Activated CD4-positive, alpha-beta T cell treated with anti-CD3 and anti-CD28 coated beads, Interleukin-2, Interleukin-4, amounts not matched to agents 100 ng/mL and 50 ng/mL, durations not matched to agents 16 hours and 8 hours (primary cell): ENCODE data around the gene GPAM.
"Not testable (repeated sequence)": the region's sequence is repeated elsewhere in the genome, so short reads cannot be mapped to it uniquely, and the experiment has no call there.

Source experiments
- DNase-seq: peaks from one replicate; pipeline ENCODE4 v3.0.0-alpha.2; 2020; ENCODE audit warnings: low spot score

Gene GPAM

DNA sequence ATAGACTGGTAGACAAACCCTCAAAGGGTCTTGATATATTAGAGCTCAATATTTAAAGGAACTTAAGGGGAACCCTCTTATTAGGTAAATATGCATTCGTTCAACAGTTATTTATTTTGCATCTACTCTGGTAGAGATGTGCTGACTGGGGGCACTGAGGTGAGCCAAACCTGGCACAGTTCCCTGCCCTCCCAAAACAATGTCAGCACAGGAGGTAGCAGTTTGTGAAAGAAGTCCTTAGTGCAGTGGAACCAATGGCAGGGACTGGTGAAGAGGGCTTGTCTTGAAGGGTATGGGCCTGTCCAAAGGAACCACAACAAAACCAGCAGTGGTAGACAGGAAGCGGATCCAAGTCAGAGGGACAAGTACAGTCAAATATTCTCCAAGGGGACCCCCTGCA lies 32.6 kb upstream of the GPAM start:
- DNase-seq, result no peak

DNA sequence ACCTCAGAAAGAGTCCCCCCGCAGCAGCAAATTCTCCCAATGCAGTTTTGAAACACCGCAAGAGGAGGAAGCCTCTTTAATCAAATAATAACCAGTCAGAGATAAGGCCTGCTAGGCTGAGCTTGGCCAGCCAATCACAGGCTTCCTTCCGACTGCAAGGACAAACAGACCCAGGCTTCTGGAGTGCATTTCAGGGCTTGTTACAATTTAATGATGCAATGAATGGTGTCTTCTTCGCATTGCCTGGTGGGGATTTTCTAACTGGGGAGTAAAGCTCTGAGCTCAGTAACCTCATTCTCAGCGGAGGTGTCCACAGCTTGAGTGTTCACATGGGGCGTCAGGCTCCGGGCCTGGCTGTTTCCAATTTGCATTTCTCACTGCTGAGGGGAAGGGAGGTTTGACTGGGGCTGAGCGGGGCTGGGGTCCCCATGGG lies 31.8 kb upstream of the GPAM start:
- DNase-seq, result no peak

- no peak for DNase-seq
These were observed 30.8 kb upstream of the GPAM start for GRCh38 chr10:112214298-112214926.

GRCh38 chr10:112213836-112214235 lies 30.3 kb upstream of the GPAM start:
- no peak for DNase-seq

- no peak for DNase-seq
These were observed 29.7 kb upstream of the GPAM start for GRCh38 chr10:112213098-112213823.

- DNase-seq, result no peak
These were observed 27.1 kb upstream of the GPAM start for GRCh38 chr10:112210666-112211065.

- no peak for DNase-seq
These were observed 26.1 kb upstream of the GPAM start for GRCh38 chr10:112209684-112210131.

DNA sequence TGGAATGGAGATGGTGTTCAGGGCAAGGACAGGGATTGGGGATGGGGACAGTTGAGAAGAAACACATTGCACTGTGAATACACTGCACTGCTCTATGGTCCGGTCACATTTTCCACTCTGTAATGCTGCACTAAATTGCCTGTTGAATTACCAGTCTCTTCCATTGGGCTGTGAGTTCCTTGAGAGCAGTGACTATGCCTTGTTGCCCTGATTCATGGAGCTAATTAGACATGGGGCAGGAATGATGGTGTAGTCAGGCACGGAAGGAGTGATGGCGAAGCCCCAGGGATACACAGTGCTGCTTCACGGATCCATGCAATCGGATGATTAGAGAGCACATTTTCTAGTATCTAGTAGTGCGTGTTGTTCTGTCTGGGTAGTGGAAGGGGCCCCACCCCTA lies 25.4 kb upstream of the GPAM start:
- no peak for DNase-seq

DNA sequence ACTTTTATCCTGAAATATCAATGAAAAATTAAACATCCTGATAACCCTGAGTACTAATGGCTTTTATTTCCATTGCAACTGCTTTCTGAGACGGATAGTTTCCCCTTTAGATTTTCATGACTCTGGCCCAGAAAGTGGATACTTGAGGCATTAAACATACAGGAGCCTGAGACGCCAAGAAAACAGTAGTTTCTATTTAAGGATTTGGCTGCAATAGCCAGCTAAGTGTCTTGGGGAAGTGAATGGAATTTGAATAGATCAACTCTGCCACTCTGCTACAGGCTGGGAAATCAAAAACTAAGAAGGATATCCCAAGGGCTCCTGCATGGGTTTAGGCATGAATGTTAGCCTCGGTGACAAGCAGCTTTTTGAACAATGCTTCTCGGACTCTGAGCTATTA lies 24.7 kb upstream of the GPAM start:
- no peak for DNase-seq

GRCh38 chr10:112203328-112204076 lies 19.9 kb upstream of the GPAM start:
- no peak for DNase-seq

DNA sequence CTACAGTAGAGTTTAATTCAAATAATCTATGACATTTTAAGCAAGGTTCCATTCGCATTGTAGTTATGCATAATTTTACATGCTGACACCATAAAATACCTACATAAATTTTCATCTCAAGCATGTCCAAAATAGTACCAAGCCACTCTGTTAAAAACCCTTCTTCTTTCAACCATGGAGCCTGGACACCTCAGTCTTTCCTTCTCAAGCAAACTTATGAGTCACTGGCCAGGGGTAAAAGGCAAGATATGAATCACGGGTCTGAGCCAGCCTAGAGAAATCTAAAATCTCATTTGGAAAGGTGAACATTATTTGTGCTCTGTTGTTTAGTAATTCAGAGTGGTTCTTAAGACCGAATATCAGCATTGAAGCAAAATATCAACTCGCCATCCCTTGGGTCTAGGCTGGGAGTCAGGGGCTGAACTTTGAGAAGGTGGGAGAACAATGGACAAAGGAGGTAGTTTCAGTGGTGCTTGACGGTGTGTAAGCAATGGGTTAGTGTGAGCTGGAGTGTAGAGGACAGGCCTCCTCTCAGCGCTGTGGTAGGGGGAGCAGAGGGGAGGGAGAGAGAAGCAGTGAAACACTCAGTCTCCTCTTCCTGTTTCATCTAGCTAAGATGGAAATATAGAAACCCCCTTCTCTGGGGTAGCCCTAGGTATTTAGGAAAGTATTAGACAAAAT lies 19.1 kb upstream of the GPAM start:
- peak; percentile 24 for DNase-seq

DNA sequence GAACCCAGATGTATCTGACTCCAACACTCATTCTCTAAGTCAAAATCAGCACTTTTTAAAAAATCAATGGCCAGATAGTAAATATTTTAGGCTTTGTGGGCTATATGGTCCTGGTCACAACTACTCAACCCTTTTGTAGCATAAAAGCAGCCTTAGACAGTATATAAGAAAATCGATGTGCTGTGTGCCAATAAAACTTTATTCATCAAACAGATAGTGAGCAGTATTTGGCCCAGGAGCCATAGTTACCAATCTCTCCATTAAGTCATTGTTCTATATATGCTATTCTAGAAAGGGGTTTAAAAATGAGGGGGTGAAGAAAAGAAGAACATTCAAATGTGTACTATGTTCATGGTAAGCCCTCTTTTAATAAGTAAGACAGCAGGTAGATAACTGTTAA lies 18.5 kb upstream of the GPAM start:
- DNase-seq, result no peak

DNA sequence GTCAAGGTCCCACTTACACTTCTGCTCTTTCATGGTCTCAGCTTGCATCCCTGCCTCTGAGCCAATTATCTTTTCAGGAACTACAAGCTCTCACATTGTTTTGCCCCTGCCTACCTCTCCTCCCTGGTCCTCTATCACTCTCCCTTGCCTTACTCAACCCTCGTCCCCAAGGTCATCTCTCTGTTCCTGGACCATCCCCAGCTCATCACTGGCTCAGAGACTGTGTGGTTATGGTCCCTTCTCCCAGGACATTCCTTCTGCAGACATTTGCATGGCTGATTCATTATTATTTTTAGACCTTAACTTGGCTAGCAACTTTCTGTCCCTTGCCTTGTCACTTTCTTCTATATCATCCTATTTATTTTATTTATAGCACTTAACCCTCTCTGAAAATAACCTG lies 17.8 kb upstream of the GPAM start:
- DNase-seq, result no peak

- DNase-seq, result not testable (repeated sequence)
These were observed 16.7 kb upstream of the GPAM start for GRCh38 chr10:112200259-112200658.

- DNase-seq, result not testable (repeated sequence)
These were observed 14.1 kb upstream of the GPAM start for GRCh38 chr10:112197662-112198061.

DNA sequence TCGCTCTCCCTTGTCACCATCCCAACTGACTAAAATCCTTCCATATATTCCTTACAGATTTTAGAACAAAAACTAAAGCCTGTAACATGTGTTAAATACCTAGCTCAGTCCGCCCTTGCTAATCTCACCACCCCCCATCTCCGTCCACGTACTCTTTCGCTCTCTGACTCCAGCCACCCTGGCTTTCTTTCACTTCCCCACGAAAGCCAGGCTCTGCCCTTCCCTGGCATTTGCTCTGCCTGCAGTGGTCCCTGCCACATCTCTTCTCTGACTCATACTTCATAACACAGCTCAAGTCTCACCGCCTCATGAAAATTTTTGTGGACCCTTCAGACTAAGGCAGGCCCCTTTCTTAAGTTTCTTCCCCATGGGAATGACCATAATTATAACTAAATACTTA lies 11.7 kb upstream of the GPAM start:
- no peak for DNase-seq

GRCh38 chr10:112191791-112192190 lies 8.2 kb upstream of the GPAM start:
- no peak for DNase-seq

DNA sequence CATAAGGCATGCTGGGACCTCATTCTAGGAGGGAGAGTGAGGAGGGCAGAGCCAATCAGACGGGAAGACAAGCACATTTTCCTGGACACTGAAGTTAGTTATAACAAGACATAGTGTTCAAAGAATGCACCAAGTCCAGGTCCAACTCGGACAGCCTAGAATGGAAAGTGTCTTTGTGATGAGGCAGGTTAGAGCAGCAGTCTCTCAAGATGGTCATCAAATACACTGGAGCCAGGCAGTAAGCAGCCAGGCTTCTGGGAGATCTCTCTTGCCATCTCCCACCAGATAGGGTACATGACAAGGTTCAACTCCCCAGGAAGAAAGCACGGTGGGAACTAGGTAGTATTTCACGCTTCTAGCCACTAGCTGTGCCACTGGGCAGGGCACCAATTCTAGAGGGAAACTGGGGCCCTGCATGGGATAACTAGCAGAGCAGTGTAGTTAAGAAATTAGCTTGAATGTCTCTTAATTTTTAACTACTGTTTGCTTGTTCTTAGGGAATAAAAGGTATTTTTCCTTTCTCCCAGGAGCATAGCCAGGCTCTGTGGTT lies 7.6 kb upstream of the GPAM start:
- DNase-seq, result no peak

GRCh38 chr10:112189465-112189864 lies 5.9 kb upstream of the GPAM start:
- no peak for DNase-seq

- no peak for DNase-seq
These were observed 4.0 kb upstream of the GPAM start for GRCh38 chr10:112187527-112187926.

- no peak for DNase-seq
These were observed 2.4 kb upstream of the GPAM start for GRCh38 chr10:112185959-112186358.

DNA sequence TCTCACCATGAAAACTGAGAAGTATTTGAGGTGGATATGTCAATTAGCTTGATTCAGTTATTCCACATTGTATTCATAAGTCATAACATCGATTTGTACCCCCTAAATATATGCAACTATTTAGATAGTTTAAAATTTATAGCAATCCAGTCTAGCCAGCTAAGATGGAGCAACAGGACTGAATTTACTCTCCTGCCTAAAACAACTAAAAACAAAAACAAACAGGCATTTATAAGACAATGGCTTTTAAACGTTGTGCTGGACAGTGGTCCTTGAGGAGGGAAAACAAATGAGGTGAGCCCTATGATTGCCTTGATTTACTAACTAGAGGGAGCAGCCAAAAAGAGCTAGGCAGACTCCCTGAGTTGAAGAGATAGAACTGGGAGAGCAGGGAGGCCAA lies 814 bp upstream of the GPAM start:
- DNase-seq, result no peak
